22Rv1 (cell line): ENCODE measurements around the gene LETMD1.
"Not testable (repeated sequence)": the region's sequence is repeated elsewhere in the genome, so short reads cannot be mapped to it uniquely, and the experiment has no call there.

Source experiments
- CTCF ChIP-seq: fragments of 450-650 bp; IDR thresholded peaks from 2 replicates; pipeline ENCODE4 v1.5.1; 2017; ENCODE audit warnings: mild to moderate bottlenecking
- ZFX ChIP-seq: fragments of 450-650 bp; IDR thresholded peaks from 2 replicates; pipeline ENCODE4 v1.6.1; 2017; ENCODE audit warnings: antibody characterized with exemption, borderline replicate concordance

GRCh38 chr12:51078866-51079265, 30.7 kb downstream of the LETMD1 start:
- TF ChIP-seq CTCF, ZFX: not testable (repeated sequence)
